NCI-H2029 (cell line): Measurements from ENCODE around the gene CD300LF.

Source experiments
- DNase-seq: peaks from one replicate; lab custom pipeline; 2025; lab: John Stamatoyannopoulos, UW

CD300LF gene

DNA sequence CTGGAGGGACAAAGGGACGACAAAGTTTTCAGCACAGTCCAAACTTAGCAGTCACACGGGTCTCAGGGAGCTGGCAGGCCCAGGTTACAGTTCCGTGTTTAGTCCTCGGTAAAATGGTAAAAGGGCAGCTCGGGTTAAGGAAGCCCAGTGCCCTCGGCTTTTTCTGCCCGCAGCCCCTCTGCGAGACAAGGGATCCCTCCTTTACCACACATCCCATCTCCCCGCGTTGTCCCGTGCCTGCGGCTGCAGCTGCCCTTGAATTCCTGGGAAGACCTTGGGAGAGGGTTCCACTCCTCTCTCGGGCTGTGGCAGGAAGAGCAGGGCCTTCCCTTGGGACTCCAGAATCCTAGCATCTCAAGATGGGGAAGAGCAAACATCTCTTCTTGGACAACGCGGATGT lies 17.1 kb upstream of the CD300LF start:
- no peak for DNase-seq

DNA sequence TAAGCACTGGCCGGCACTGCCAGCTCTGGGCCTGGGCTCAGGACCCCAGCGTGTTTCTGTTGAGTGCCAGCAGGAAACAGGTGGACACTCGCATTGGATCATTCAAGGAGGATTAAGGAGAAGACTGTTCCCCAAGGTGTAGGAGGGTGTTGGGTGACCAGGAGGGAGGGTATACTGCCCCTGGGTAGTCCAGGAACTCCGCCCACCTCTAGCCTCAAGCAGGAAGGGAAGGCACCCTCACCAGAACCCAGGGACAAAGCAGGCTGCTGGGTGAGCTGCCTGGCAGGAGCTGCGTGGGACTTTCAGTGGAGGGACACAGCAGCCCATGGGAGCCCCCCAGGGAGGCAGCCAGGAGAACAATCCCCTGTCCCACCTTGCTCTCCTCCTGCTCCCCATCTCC lies 16.6 kb upstream of the CD300LF start:
- no peak for DNase-seq

DNA sequence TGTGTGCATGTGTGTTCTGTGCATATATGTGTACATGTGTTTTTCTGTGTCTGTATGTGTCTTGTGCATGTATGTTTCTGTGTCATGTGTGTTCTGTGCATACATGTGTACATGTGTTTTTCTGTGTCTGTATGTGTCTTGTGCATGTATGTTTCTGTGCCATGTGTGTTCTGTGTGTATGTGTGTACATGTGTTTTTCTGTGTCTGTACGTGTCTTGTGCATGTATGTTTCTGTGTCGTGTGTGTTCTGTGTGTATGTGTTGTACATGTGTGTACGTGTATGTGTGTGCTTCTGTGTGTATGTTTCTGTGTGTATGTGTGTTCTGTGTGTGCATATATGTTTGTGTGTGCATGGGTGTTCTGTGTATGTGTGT lies 16.0 kb upstream of the CD300LF start:
- no peak for DNase-seq

DNA sequence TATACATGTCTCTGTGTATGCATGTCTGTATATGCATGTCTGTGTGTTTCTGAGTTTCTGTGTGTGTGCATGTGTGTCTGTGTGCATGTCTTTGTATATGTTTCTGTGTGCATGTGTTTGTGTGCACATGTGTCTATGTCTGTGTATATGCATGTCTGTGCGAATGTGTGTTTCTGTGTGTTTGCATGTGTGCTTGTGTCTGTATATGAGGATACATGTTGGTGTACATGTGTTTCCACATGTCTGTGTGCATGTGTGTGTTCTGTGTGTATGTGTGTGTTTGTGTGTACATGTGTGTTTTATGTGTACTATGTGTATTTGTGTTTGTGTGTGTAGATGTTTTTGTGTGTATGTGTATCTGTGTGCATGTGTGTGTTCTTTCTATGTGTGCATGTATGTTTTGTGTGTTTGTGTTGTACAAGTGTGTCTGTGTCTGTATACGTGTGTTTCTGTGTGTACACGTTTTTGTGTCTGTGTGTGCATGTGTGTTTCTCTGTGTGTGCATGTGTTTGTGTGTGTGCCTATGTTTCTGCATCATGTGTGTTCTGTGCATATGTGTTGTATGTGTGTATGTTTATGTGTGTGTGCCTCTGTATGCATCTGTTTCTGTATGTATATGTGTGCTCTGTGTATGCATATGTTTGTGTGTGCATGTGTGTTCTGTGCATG lies 15.4 kb upstream of the CD300LF start:
- DNase-seq, result no peak

- DNase-seq, result no peak
Measured at GRCh38 chr17:74725111-74725510, 12.4 kb upstream of the CD300LF start.

DNA sequence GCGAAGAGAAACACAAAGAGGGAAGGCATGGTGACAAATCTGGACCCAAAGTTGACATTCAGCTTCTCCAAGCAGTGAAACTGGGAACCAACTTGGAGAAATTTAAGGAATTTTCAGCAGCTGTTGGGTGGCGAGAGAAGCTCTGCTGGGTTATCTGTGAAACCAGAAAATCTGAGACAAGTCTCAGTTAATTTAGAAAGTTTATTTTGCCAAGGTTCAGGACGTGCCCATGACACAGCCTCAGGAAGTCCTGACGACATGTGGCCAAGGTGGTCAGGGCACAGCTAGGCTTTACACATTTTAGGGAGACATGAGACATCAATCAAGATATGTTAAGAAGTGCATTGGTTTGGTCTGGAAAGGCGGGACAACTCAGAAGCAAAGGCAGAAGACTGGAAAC lies 11.2 kb upstream of the CD300LF start:
- DNase-seq, result no peak

GRCh38 chr17:74722782-74723181 lies 10.1 kb upstream of the CD300LF start:
- DNase-seq, result no peak

GRCh38 chr17:74720506-74720905 lies 7.8 kb upstream of the CD300LF start:
- DNase-seq, result no peak

DNA sequence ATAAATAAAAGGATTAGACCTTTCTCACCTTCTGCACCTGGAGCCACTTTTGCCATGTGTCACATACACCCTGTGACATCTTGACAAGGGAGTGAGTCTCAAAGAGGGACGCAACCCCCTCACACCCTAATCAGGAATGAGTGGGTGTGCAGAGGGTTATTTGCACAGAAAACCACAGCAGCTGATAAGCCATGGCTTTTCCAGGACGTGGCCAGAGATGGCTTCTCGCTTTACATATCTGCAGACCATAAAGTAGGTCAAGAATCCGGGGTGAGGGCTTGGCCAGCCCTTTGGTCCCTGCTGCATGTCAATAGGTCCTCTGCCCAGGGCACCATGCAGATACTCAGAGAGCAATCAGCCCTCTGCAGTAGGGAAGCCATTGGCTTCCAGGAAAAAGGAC lies 2.4 kb upstream of the CD300LF start:
- no peak for DNase-seq

GRCh38 chr17:74713171-74713755 lies 540 bp upstream of the CD300LF start:
- DNase-seq, result no peak

- no peak for DNase-seq
Measured at GRCh38 chr17:74712301-74712700, 422 bp downstream of the CD300LF start.

GRCh38 chr17:74711058-74711824 lies 1.5 kb downstream of the CD300LF start:
- DNase-seq, result no peak

- DNase-seq, result peak; percentile 12
Measured at GRCh38 chr17:74704544-74704943, 8.2 kb downstream of the CD300LF start.

DNA sequence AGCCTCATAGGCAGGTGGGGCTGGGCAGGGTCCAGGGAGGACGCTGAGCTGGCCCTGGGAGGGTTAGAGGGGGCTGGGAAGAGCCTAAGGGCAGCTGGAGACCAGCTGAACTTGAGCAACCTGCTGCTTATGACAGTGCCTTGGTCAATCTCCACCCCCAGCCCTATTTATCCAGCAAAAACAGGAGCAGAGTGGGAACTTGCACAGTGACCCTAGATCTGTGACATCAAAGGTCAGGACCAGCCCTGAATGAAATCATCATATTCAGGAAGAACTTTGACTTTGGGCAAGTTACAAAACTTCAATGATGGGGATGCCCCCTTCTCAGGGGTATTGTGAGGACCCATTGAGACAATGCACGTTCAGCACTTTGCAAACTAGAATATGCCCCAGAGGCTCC lies 9.4 kb downstream of the CD300LF start:
- DNase-seq, result no peak

GRCh38 chr17:74702116-74702871 lies 10.4 kb downstream of the CD300LF start:
- no peak for DNase-seq

- DNase-seq, result peak; percentile 51
Measured at GRCh38 chr17:74699236-74699635, 13.5 kb downstream of the CD300LF start.

GRCh38 chr17:74698069-74698468 lies 14.7 kb downstream of the CD300LF start:
- no peak for DNase-seq

DNA sequence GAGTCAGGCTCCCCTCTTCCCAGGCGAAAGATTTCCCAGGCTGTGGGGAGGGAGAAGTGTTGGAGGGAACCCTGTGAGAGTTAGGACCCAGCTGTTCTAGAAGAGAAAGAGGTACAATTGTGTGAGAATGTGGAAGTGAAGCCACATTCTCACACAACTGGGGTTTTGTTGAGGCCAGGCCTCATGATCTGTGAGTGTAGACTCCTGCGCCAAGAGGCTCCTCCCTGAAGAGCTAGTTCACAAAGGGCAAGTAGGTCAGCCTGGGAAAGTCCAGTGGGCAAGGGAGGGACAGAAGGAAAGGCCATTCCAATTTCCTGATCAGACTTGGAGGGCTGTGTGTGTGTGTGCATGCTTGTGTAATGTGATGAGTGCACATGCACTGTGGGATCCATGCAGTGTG lies 15.2 kb downstream of the CD300LF start:
- no peak for DNase-seq

GRCh38 chr17:74695629-74696028 lies 17.1 kb downstream of the CD300LF start:
- no peak for DNase-seq

- no peak for DNase-seq
Measured at GRCh38 chr17:74694081-74694480, 18.6 kb downstream of the CD300LF start.

GRCh38 chr17:74691151-74691550 lies 21.6 kb downstream of the CD300LF start:
- no peak for DNase-seq

- no peak for DNase-seq
Measured at GRCh38 chr17:74690409-74690825, 22.3 kb downstream of the CD300LF start.

DNA sequence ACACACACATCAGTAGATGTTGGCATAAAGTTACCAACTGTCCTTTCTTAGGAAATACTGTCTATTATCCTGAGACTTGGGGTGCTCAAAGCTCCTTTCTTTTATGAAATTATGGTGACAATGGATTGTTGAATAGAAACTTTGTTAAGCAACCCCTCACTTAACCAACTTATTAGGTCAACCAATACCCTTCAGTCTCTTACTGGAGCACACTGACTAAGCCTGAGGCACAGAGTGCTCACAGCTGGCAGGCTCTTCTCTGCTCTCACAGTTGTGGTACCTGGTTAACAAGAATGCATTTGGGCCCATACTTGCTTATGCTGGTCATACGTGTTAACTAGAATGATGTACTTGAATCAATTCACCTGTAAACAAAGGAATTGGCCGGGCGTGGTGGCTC lies 24.8 kb downstream of the CD300LF start:
- DNase-seq, result no peak
